Measurements from ENCODE around the gene COASY.

- TF ChIP-seq CTCF (IDR thresholded peaks at IDR 0.05; ENCODE audit: insufficient read depth, low read depth, low read length) (no peak), EZH2 (IDR thresholded peaks at IDR 0.05; ENCODE audit: insufficient read depth, low read length) (no peak)
These were observed 49.2 kb upstream of the COASY start for GRCh38 chr17:42512733-42513251.

All from astrocyte (in vitro differentiated cells and primary cell).